ENCODE measurements around the gene LIN28B. TPM values are rescaled to one million over a fixed set of nuclear protein-coding genes. Genes with fewer than 3 reads are reported as not detected.

LIN28B gene
- polyA plus RNA-seq, 1 experiment = not detected

- POLR2A ChIA-PET = no interaction called here
- H3K4me3 ChIP-seq (ENCODE audit: low read depth, low read length) = peak overlapping the region; percentile 43
- H3K36me3 ChIP-seq (ENCODE audit: control insufficient read depth, insufficient read depth, low read length) = no peaks in the 10 kb centered on the region
- peaks cover 9% of the 10 kb centered on the region for H3K27me3 ChIP-seq (ENCODE audit: control insufficient read depth, insufficient read depth, low read length)
- TF ChIP-seq, protein P1, sequence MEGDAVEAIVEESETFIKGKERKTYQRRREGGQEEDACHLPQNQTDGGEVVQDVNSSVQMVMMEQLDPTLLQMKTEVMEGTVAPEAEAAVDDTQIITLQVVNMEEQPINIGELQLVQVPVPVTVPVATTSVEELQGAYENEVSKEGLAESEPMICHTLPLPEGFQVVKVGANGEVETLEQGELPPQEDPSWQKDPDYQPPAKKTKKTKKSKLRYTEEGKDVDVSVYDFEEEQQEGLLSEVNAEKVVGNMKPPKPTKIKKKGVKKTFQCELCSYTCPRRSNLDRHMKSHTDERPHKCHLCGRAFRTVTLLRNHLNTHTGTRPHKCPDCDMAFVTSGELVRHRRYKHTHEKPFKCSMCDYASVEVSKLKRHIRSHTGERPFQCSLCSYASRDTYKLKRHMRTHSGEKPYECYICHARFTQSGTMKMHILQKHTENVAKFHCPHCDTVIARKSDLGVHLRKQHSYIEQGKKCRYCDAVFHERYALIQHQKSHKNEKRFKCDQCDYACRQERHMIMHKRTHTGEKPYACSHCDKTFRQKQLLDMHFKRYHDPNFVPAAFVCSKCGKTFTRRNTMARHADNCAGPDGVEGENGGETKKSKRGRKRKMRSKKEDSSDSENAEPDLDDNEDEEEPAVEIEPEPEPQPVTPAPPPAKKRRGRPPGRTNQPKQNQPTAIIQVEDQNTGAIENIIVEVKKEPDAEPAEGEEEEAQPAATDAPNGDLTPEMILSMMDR (IDR thresholded peaks at IDR 0.05; ENCODE audit: insufficient read depth, low read depth, low read length) = peak; percentile 60
- CTCF ChIA-PET = interaction anchor here (0.9 kb wide), 1 partner anchor 20 kb away, joined by 3 read pairs; no protein-coding TSS in a partner anchor
- DNase-seq (ENCODE audit: low read depth) = no peak
These were observed 15.8 kb upstream of the LIN28B start for GRCh38 chr6:104940893-104941728.

- Histone ChIP-seq H3K4me3 (ENCODE audit: low read depth, low read length) (peak overlapping the region; percentile 8; the same call in 1 of the 2 replicates), H3K36me3 (ENCODE audit: control insufficient read depth, insufficient read depth, low read length) (no peaks in the 10 kb centered on the region), H3K27me3 (ENCODE audit: control insufficient read depth, insufficient read depth, low read length) (peaks cover 9% of the 10 kb centered on the region)
- ChIA-PET POLR2A (no interaction called here), CTCF (no interaction called here)
- TF ChIP-seq, protein P1 (IDR thresholded peaks at IDR 0.05; ENCODE audit: insufficient read depth, low read depth, low read length) = no peak
- no peak for DNase-seq (ENCODE audit: low read depth)
These were observed 15.2 kb upstream of the LIN28B start for GRCh38 chr6:104941729-104942091.

GRCh38 chr6:104943781-104944180 lies 13.1 kb upstream of the LIN28B start:
- Histone ChIP-seq H3K27me3 (ENCODE audit: control insufficient read depth, insufficient read depth, low read length) (peaks cover 9% of the 10 kb centered on the region), H3K36me3 (ENCODE audit: control insufficient read depth, insufficient read depth, low read length) (no peaks in the 10 kb centered on the region), H3K4me3 (ENCODE audit: low read depth, low read length) (no peak overlapping the region)
- TF ChIP-seq, protein P1 (IDR thresholded peaks at IDR 0.05; ENCODE audit: insufficient read depth, low read depth, low read length) = no peak
- POLR2A ChIA-PET = no interaction called here
- no peak for DNase-seq (ENCODE audit: low read depth)
- CTCF ChIA-PET = no interaction called here

- DNase-seq (ENCODE audit: low read depth) = no peak
- Histone ChIP-seq H3K27me3 (ENCODE audit: control insufficient read depth, insufficient read depth, low read length) (peaks cover 12% of the 10 kb centered on the region), H3K4me3 (ENCODE audit: low read depth, low read length) (no peak overlapping the region), H3K36me3 (ENCODE audit: control insufficient read depth, insufficient read depth, low read length) (no peaks in the 10 kb centered on the region)
- POLR2A ChIA-PET = no interaction called here
- TF ChIP-seq, protein P1 (IDR thresholded peaks at IDR 0.05; ENCODE audit: insufficient read depth, low read depth, low read length) = no peak
- CTCF ChIA-PET = interaction anchor here (0.8 kb wide), 1 partner anchor 9 kb away, joined by 3 read pairs; no protein-coding TSS in a partner anchor
These were observed 7.7 kb upstream of the LIN28B start for GRCh38 chr6:104949206-104949605.

GRCh38 chr6:104951677-104952076 lies 5.2 kb upstream of the LIN28B start:
- Histone ChIP-seq H3K27me3 (ENCODE audit: control insufficient read depth, insufficient read depth, low read length) (peaks cover 22% of the 10 kb centered on the region), H3K36me3 (ENCODE audit: control insufficient read depth, insufficient read depth, low read length) (no peaks in the 10 kb centered on the region), H3K4me3 (ENCODE audit: low read depth, low read length) (no peak overlapping the region)
- no peak for DNase-seq (ENCODE audit: low read depth)
- TF ChIP-seq, protein P1 (IDR thresholded peaks at IDR 0.05; ENCODE audit: insufficient read depth, low read depth, low read length) = no peak
- ChIA-PET CTCF (interaction anchor here (0.6 kb wide), 1 partner anchor 214 kb away, joined by 3 read pairs; no protein-coding TSS in a partner anchor), POLR2A (no interaction called here)

Data from BJ (cell line).